Measurements from ENCODE around the gene HSD17B1.

Gene HSD17B1

GRCh38 chr17:42512246-42512645, 40.5 kb upstream of the HSD17B1 start:
- no peak overlapping the region for H3K4me3 ChIP-seq (ENCODE audit: insufficient read depth, low read length, poor library complexity, severe bottlenecking)
- no peak overlapping the region for H3K9ac ChIP-seq (ENCODE audit: low read length)
- H4K20me1 ChIP-seq (ENCODE audit: low read depth, low read length), result no peaks in the 10 kb centered on the region
- H3K4me2 ChIP-seq (ENCODE audit: low read depth, low read length, poor library complexity, severe bottlenecking), result no peak overlapping the region
- no peaks in the 10 kb centered on the region for H3K36me3 ChIP-seq (ENCODE audit: low read length)
- TF ChIP-seq CTCF (IDR thresholded peaks at IDR 0.05; ENCODE audit: insufficient read depth, low read length, poor library complexity, severe bottlenecking), result no peak
- TF ChIP-seq EZH2phosphoT487 (conservative IDR thresholded peaks at IDR 0.05; ENCODE audit: low read length), result no peak
- H3K9me2 ChIP-seq (replicated peaks; ENCODE audit: insufficient read depth, low read length), result no peaks in the 10 kb centered on the region
- no peaks in the 10 kb centered on the region for H3K27me3 ChIP-seq (ENCODE audit: low read length)
- H3K27ac ChIP-seq (ENCODE audit: low read depth, low read length), result no peak overlapping the region
- no peaks in the 10 kb centered on the region for H3F3A ChIP-seq (ENCODE audit: insufficient read depth)
- H3K79me2 ChIP-seq (ENCODE audit: insufficient read depth, low read length), result no peaks in the 10 kb centered on the region
- H2AFZ ChIP-seq (ENCODE audit: low read depth, low read length, severe bottlenecking), result no peak overlapping the region
- no peaks in the 10 kb centered on the region for H3K9me3 ChIP-seq (ENCODE audit: insufficient read depth, low read length)

- no peak overlapping the region for H3K4me2 ChIP-seq (ENCODE audit: low read depth, low read length, poor library complexity, severe bottlenecking)
- H3K79me2 ChIP-seq (ENCODE audit: insufficient read depth, low read length), result no peaks in the 10 kb centered on the region
- no peaks in the 10 kb centered on the region for H3K27me3 ChIP-seq (ENCODE audit: low read length)
- H4K20me1 ChIP-seq (ENCODE audit: low read depth, low read length), result no peaks in the 10 kb centered on the region
- H3K36me3 ChIP-seq (ENCODE audit: low read length), result no peaks in the 10 kb centered on the region
- H3K9ac ChIP-seq (ENCODE audit: low read length), result no peak overlapping the region
- H3K9me3 ChIP-seq (ENCODE audit: insufficient read depth, low read length), result no peaks in the 10 kb centered on the region
- H3K27ac ChIP-seq (ENCODE audit: low read depth, low read length), result no peak overlapping the region
- H3K4me3 ChIP-seq (ENCODE audit: insufficient read depth, low read length, poor library complexity, severe bottlenecking), result no peak overlapping the region
- H3K9me2 ChIP-seq (replicated peaks; ENCODE audit: insufficient read depth, low read length), result no peaks in the 10 kb centered on the region
- H2AFZ ChIP-seq (ENCODE audit: low read depth, low read length, severe bottlenecking), result no peak overlapping the region
- H3F3A ChIP-seq (ENCODE audit: insufficient read depth), result no peaks in the 10 kb centered on the region
- TF ChIP-seq CTCF (IDR thresholded peaks at IDR 0.05; ENCODE audit: insufficient read depth, low read length, poor library complexity, severe bottlenecking), result no peak
- no peak for TF ChIP-seq EZH2phosphoT487 (conservative IDR thresholded peaks at IDR 0.05; ENCODE audit: low read length)
Measured at GRCh38 chr17:42512733-42513251, 39.9 kb upstream of the HSD17B1 start.

DNA sequence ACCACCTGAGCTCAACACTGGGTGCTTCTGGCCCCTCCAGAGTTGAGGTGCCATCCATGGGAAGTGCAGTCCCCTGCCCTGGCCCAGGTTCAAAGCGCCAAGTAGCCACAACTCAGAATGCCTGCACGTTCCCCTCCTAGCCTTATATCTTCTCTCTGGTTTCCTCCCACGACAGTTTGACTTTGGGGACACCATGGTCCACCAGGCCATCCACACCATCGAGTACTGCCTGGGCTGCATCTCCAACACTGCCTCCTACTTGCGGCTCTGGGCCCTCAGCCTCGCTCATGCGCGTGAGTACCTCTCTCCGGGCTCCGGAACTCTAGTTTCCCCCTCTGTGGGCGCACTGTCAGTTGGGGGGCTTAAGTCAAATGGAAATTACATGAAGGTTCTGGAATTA, 39.0 kb upstream of the HSD17B1 start:
- Histone ChIP-seq H3K4me2 (ENCODE audit: low read depth, low read length, poor library complexity, severe bottlenecking) (no peak overlapping the region), H3K36me3 (ENCODE audit: low read length) (no peaks in the 10 kb centered on the region)

More for the DNA sequence above, 39.0 kb upstream of the HSD17B1 start:
- no peak overlapping the region for H3K27ac ChIP-seq (ENCODE audit: low read depth, low read length)
- H3K9ac ChIP-seq (ENCODE audit: low read length), result no peak overlapping the region
- no peak overlapping the region for H2AFZ ChIP-seq (ENCODE audit: low read depth, low read length, severe bottlenecking)
- H3K9me3 ChIP-seq (ENCODE audit: insufficient read depth, low read length), result no peaks in the 10 kb centered on the region
- H3K9me2 ChIP-seq (replicated peaks; ENCODE audit: insufficient read depth, low read length), result no peaks in the 10 kb centered on the region
- no peaks in the 10 kb centered on the region for H4K20me1 ChIP-seq (ENCODE audit: low read depth, low read length)
- no peaks in the 10 kb centered on the region for H3K79me2 ChIP-seq (ENCODE audit: insufficient read depth, low read length)
- no peak overlapping the region for H3K4me3 ChIP-seq (ENCODE audit: insufficient read depth, low read length, poor library complexity, severe bottlenecking)
- no peaks in the 10 kb centered on the region for H3K27me3 ChIP-seq (ENCODE audit: low read length)
- no peaks in the 10 kb centered on the region for H3F3A ChIP-seq (ENCODE audit: insufficient read depth)
- TF ChIP-seq EZH2phosphoT487 (conservative IDR thresholded peaks at IDR 0.05; ENCODE audit: low read length) (no peak), CTCF (IDR thresholded peaks at IDR 0.05; ENCODE audit: insufficient read depth, low read length, poor library complexity, severe bottlenecking) (no peak)
